Left renal pelvis (tissue), 4 donors: ENCODE results near the gene PML. TPM values are rescaled to one million over a fixed set of nuclear protein-coding genes. Genes with fewer than 3 reads are reported as not detected.
A peak's percentile ranks its signal among the peaks of the same experiment; 100 is the strongest.

Experiments
- DNase-seq, 4 donors: peaks; one replicate each; pipeline ENCODE4 v3.0.0-alpha.2; 2013; ENCODE audit warnings: low read depth in 4 of 4, low spot score in 3 of 4
- polyA plus RNA-seq, 4 donors: library from polyadenylated mRNA; unstranded; fragments of 120-200 nt; gene quantifications; one replicate each; pipeline ENCODE4 v1.2.1, GENCODE V29; 2013; ENCODE audit not compliant: insufficient read length in 4 of 4

PML gene
- polyA plus RNA-seq, 4 donors, result 25.8 to 40.1 (median 33.3) TPM

DNA sequence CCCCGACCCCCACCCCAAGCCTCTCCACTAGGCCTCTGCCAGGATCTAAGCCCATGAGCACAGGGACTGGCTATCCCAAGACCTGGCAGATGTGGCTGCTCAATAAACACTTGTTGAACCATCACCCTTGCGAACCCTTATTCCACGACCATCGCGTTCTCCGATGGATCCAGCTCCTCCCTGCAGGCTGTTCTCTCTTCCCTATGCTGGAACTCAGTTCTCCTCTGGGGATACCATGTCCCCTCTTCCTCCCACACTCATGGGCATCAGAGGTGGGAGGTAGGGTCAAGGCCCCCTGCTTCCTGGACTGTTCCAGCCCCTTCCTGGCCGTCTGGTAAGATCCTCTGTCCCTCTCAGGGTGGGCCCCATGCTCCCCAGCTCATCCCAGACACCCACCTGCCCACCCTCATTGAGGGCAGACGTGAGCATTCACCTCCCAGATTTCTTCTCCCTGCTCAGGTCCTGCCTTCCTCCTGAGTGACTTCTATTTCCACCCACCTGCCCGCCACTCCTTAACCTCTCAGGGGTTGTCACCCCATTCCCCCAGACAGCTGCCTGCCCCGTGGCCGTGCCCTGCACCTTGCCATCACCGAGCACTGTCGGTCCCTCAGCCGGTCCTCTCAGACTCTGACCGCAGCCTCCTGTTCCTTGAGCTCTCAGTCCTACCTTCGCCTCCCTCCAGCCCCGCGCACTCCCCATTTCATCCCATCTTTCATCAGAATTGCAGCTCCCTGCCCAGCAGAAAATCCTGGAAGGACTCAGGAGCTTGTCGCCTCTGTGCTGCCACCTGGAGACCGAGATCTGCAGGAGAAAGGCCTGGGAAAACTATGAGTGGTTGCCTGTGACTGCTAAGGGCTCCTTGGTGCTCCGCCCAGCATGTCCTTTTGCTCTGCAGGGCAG lies 42.0 kb downstream of the PML start:
- DNase-seq, result peak in 1 of 4 donors; percentile 50

- no peak for DNase-seq
These were observed 42.9 kb downstream of the PML start for GRCh38 chr15:74037171-74038117.

DNA sequence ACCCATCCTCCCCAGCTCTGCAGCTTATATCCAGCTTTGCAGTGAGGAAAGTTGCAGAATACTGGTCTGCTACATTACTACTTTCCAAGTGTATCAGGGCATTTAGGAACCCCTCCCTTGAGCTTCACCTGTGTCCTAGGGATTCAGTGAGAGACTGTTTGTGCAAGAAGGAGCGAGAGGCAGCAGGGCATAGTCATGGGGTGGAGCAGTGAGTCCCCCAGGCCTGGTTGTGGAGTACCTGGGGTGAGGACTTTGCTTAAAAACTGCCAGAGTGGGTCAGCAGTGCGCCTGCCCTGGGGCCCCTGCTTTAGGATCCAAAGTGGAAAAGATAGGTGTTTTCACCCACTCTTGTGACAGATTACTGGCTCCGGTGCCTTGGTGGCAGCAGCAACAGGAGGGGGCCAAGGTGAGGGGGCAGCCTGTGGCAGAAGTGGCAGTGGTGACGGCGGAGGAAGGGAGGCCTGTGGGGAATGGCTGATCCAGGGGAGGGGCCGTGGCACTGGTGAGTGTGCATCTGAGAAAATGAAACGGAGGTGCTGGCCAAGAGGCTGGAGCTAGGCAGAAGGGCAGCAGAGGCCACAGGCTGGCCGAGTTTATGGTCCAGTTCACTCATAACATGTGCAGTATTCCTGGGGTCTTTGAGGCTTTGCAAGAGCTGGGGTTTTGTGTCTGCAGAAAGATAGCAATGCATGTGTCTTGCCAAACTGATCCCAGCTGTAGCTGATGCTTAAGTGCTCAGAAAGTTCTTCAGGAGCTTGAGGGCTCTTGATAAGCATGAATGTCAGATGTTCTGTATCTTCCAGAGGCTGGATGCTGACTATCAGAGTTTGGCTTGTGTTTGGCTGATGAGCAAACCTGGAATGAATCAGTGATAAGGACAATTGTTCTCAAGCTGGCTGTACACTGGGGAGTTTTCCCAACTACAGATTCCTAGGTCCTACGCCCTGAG lies 44.5 kb downstream of the PML start:
- no peak for DNase-seq

- no peak for DNase-seq
These were observed 45.1 kb downstream of the PML start for GRCh38 chr15:74039656-74040010.

- DNase-seq, result peak in 1 of 4 donors; percentile 46
These were observed 45.8 kb downstream of the PML start for GRCh38 chr15:74040109-74040850.

- no peak for DNase-seq
These were observed 46.8 kb downstream of the PML start for GRCh38 chr15:74041311-74041756.

DNA sequence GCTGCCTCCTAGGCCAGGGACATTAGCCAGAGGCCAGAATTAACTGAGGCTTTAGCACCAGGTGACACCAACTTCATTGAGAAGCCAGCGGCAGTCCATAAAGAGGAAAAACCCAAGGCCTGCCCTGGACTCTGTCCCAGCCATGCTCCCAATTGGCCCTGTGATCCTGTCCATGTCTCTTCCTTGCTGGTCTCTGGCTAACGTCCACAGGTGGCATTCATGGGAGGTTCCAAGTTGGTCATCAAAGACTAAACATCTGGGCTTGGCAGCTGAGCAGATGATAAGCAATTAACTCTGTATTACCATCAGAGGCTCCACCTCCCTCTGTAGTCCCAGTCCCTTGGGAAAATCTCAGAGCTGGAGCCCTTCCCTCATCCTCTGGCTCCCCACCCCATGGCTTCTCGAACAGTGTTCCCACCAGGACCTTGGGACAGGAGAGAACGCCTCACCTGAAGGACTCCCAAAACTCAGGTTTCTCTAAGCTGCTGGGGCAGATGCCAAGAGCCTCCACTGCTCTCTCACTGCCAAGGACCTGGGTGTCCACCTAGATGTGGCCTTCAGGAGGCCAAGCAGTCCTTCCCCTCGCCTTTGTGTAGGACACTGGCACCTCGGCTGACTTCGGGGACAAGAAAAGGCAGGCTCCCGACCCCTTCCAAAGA lies 47.4 kb downstream of the PML start:
- DNase-seq, result no peak

DNA sequence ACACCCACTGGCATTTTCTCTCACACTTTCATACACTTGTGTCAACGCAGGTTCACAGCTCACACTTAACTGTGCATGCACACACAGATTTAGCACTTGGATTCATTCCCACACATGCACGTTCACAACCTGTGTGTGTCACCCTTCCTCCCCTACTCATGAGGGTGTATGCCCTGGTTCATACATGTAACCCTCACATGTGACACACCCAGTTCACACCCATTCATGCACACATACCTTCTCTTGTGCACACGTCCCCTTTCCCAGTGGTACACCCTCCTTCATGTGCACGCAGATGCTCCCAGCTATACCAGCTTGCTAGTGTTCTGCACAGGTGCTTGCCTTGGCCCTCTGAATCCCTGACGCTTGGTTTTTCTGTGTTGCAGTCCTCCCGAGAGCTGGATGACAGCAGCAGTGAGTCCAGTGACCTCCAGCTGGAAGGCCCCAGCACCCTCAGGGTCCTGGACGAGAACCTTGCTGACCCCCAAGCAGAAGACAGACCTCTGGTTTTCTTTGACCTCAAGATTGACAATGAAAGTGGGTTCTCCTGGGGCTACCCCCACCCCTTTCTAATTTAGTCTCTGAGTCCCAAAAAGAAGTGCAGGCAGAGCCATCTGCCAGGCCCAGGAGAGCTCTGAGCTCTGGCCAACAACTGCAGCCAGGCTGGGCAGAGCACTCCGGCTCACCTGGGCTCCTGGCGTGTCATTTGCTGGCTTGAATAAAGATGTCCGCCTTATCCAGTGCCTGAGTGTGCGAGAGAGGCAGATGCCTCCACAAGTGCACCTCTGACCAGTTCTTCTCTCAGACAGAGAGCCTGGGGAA lies 48.3 kb downstream of the PML start:
- no peak for DNase-seq

DNA sequence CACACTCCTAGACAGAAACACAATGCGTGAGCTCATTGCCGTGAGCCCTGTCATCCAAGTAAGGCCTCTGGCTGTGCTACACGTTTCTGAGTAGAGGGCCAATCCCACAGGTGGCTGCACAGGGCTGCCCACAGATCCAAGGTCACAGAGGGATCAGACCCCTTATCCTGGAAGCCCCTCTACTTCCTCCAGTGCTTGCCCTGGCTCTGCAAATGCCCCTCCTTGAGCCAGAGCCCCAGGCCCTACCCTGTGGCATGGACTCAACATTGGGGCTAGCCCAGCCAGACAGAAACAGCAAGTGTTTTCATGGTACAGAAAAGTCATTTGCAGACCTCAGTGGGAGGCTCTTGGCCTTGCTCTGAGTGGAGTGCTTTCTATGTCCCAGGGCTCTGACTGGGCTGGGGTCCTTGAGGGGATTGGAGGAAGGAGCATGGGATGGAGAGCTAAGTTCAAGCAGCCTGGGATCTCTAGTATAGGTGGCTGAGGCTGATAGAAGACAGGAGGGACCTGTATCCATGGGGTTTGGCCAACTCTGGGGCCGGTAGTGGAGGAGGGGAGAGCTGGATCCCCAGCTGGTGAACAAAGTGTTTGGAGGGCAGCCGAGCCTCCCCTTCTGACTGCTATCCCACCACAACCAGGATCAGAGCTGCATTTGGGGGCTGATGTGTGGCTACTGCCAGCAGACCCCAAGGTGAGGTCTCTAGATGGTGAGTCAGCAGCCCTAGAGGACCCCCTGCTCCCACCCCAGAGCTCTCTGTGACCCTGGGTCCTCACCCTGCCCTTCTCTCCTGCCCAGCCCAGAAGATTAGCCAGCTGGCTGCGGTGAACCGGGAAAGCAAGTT lies 49.1 kb downstream of the PML start:
- no peak for DNase-seq

- DNase-seq, result no peak
These were observed 50.0 kb downstream of the PML start for GRCh38 chr15:74044267-74045110.

GRCh38 chr15:74045184-74045583 lies 50.7 kb downstream of the PML start:
- no peak for DNase-seq

- no peak for DNase-seq
These were observed 51.2 kb downstream of the PML start for GRCh38 chr15:74045636-74046274.

- DNase-seq, result no peak
These were observed 51.8 kb downstream of the PML start for GRCh38 chr15:74046275-74046674.

- no peak for DNase-seq
These were observed 55.6 kb downstream of the PML start for GRCh38 chr15:74050127-74050526.

DNA sequence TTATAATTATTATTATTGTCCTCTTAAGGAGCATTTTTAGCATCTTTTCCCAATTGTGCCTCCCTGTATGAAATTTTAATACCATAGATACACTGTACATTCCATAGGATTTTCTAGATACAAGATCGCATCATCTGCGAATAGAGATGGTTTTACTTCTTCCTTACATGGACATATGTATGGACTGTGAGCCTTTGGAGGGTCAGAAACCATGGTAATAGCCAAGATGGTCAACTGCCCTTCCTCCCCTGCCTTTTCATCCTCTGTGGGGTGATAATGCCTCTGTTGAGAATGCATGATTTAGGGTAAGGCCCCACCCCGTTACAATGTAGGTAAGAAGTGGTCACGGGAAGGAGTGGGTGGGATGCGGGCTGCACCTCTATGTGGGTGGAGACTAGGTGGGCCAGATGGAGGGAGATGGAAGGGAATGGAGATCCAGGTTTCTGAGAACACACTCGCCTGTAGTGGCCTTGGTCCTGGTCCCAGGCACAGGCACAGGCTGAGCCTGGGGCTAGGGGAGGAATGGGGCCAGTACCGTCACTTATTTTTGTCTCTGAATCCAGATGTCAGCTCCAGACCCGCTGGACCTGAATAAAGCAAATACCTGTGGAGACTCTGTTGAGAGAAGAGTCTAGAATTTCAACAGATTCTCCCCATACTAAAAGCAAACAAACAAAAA lies 56.2 kb downstream of the PML start:
- DNase-seq, result no peak
